B cell (primary cell): ENCODE data around the gene RASSF1. TPM values are rescaled to one million over a fixed set of nuclear protein-coding genes. Genes with fewer than 3 reads are reported as not detected.

Experiments used
- ATAC-seq: fragments of 200-7000 bp; cut with Tn5 transposase; one replicate; pipeline ENCODE4 v1.10.0; 2021; ENCODE audit warnings: low read depth, mild to moderate bottlenecking, moderate number of reproducible peaks, moderate library complexity
- CTCF ChIA-PET: fragments of 350-600 bp; sonication (Branson Sonifier 250); formaldehyde crosslinking; loops from one replicate; lab custom pipeline; 2021; ENCODE audit warnings: antibody characterized with exemption, inconsistent platforms; lab: Charles Lee
- POLR2A ChIA-PET: fragments of 350-600 bp; sonication (Branson Sonifier 250); formaldehyde crosslinking; loops from one replicate; lab custom pipeline; 2021; ENCODE audit warnings: antibody characterized with exemption; lab: Charles Lee
- DNase-seq: peaks from one replicate; pipeline ENCODE4 v3.0.0; 2013
- H2AFZ ChIP-seq: 2 replicates; pipeline ENCODE4 v1.6.1; 2012; ENCODE audit warnings: mild to moderate bottlenecking, low read depth, low read length; ENCODE audit not compliant: insufficient read depth, poor library complexity, severe bottlenecking
- H3K27ac ChIP-seq, 2 donors: 1 replicate in 1 of 2; 2 replicates in 1 of 2; pipeline ENCODE4 v1.5.1; 2012 to 2013; ENCODE audit warnings: low read length in 2 of 2, mild to moderate bottlenecking in 2 of 2, moderate library complexity in 1 of 2
- H3K27me3 ChIP-seq, 4 experiments: fragments of 200-600 bp in 1 of 4; sonication (generic) in 1 of 4; replicated peaks in 1 of 4; 1 replicate in 2 of 4; 2 replicates in 2 of 4; pipeline versions ENCODE4 v1.6.1 to v1.7.0; 2013 to 2016; ENCODE audit warnings: low read length in 3 of 4, mild to moderate bottlenecking in 2 of 4, mixed read lengths in 1 of 4, moderate library complexity in 1 of 4; ENCODE audit not compliant: insufficient read depth in 4 of 4, control insufficient read depth in 3 of 4; ENCODE audit errors: control extremely low read depth in 1 of 4
- H3K36me3 ChIP-seq, 2 experiments: replicated peaks in 1 of 2; 1 replicate in 1 of 2; 2 replicates in 1 of 2; pipeline versions ENCODE4 v1.6.1 to v1.7.1; 2013; ENCODE audit warnings: low read length in 1 of 2; ENCODE audit not compliant: insufficient read depth in 2 of 2, control insufficient read depth in 1 of 2; ENCODE audit errors: control extremely low read depth in 1 of 2, extremely low read depth in 1 of 2
- H3K4me1 ChIP-seq, 2 donors: fragments of 200-600 bp in 1 of 2; sonication (generic) in 1 of 2; 1 replicate in 1 of 2; 2 replicates in 1 of 2; pipeline versions ENCODE4 v1.5.1 to v1.6.1; 2013 to 2017; ENCODE audit warnings: low read length in 2 of 2; ENCODE audit not compliant: control insufficient read depth in 2 of 2, insufficient read depth in 2 of 2
- H3K4me2 ChIP-seq: replicated peaks from 2 replicates; pipeline ENCODE3; 2012; ENCODE audit warnings: mild to moderate bottlenecking, low read depth, low read length; ENCODE audit not compliant: poor library complexity, severe bottlenecking
- H3K4me3 ChIP-seq, 5 experiments: fragments of 200-600 bp in 1 of 5; sonication (generic) in 1 of 5; 1 replicate in 3 of 5; 2 replicates in 2 of 5; pipeline versions ENCODE4 v1.5.1 to v1.7.0; 2011 to 2016; ENCODE audit warnings: low read length in 4 of 5, mild to moderate bottlenecking in 4 of 5, low read depth in 2 of 5, control low read depth in 1 of 5, moderate library complexity in 1 of 5; ENCODE audit not compliant: insufficient read depth in 1 of 5; ENCODE audit errors: control extremely low read depth in 1 of 5, extremely low read depth in 1 of 5
- H3K79me2 ChIP-seq: fragments of 200-600 bp; sonication (generic); one replicate; pipeline ENCODE4 v1.6.0; 2016; ENCODE audit warnings: low read length; ENCODE audit not compliant: control insufficient read depth, insufficient read depth
- H3K9ac ChIP-seq: fragments of 200-600 bp; sonication (generic); 2 replicates; pipeline ENCODE4 v1.6.1; 2017; ENCODE audit warnings: mild to moderate bottlenecking, low read length, moderate library complexity
- H3K9me3 ChIP-seq, 3 donors: one replicate each; pipeline versions ENCODE4 v1.6.1 to v1.7.1; 2013; ENCODE audit warnings: low read length in 2 of 3; ENCODE audit not compliant: control insufficient read depth in 2 of 3, insufficient read depth in 1 of 3; ENCODE audit errors: control extremely low read depth in 1 of 3
- H4K20me1 ChIP-seq: 2 replicates; pipeline ENCODE4 v1.6.0; 2012; ENCODE audit warnings: mild to moderate bottlenecking, low read length; ENCODE audit not compliant: insufficient read depth, control insufficient read depth, poor library complexity, severe bottlenecking
- H3K27ac Mint-ChIP-seq: one replicate; pipeline ENCODE4 v1.8.0; 2021; ENCODE audit warnings: mixed read lengths
- H3K27me3 Mint-ChIP-seq: one replicate; pipeline ENCODE4 v1.8.0; 2021; ENCODE audit warnings: mixed read lengths
- H3K4me1 Mint-ChIP-seq: one replicate; pipeline ENCODE4 v1.8.0; 2021; ENCODE audit warnings: mixed read lengths
- H3K4me3 Mint-ChIP-seq: one replicate; pipeline ENCODE4 v1.8.0; 2021; ENCODE audit warnings: mixed read lengths
- H3K9me3 Mint-ChIP-seq: one replicate; pipeline ENCODE4 v1.8.0; 2022; ENCODE audit warnings: mixed read lengths; ENCODE audit not compliant: insufficient read depth
- EZH2 ChIP-seq: IDR thresholded peaks from 2 replicates; pipeline ENCODE4 v1.6.1; 2012; ENCODE audit warnings: borderline replicate concordance, low read depth, mild to moderate bottlenecking, moderate library complexity, low read length; ENCODE audit not compliant: insufficient read depth, poor library complexity, severe bottlenecking
- WGBS: methylation state at CpG from one replicate; pipeline ENCODE4 v1.1.5; 2013; ENCODE audit warnings: missing lambda C conversion rate; ENCODE audit not compliant: insufficient coverage; 5-methylcytosine and 5-hydroxymethylcytosine counted together
- intact Hi-C: fragments of 100-400 bp; cut with micrococcal nuclease; formaldehyde crosslinking; loops from one replicate; pipeline ENCODE4 v1.10.0; 2022
- polyA plus RNA-seq: library from polyadenylated mRNA; depleted of rRNA; stranded (reverse); fragments of >200 nt; gene quantifications from 2 replicates; pipeline ENCODE4 v1.2.3, GENCODE V29; 2012
- total RNA-seq, 2 donors: library from RNA; stranded (reverse); fragments of 120-200 nt in 1 of 2; gene quantifications; 1 replicate in 1 of 2; 2 replicates in 1 of 2; pipeline versions ENCODE4 v1.2.3 to v1.2.4, GENCODE V29; 2013 to 2022
- TF ChIP-seq, protein P1 (sequence below): fragments of 200-600 bp; IDR thresholded peaks from one replicate; pipeline ENCODE4 v1.8.0; 2022; ENCODE audit warnings: antibody characterized with exemption, mild to moderate bottlenecking

The RASSF1 gene
- total and polyA plus RNA-seq, 2 donors (not counting 1 experiment from before 2014, with no cell fraction given), result 121 to 223 TPM

DNA sequence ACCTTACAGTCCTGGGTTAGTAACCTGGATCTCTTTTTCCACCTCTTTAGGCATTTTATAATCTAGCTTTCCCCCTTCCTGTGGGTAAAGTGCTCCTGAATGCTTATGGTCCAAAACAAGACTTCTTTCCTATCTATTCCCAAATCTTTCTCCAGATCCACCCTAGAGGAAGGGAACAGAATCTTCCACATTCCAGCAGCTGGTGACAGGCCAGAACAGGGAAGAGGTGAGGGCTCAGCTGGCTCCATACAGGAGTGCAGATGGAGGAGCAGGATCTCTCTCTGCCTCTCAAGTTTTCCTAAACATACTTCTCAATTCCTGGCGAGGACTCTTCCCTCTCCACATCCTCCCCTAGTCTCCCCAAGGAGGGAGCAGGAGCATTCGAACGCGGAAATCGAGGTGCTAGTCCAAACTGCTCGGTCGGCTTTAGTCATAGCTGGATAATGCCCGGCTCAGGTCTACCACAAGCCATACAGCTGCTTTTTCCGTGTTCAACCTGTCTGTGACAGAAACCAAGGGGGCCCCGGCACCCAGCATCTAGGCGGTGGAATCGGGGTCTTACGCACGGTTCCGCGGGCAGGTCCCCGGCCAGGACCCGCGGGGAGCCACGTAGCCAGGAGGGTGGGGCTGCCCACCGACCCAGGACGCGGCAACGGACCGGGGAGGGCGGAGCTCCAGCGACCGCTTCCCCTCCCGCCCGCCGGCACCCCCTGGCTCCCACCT, 4.0 kb downstream of the RASSF1 start:
- peak overlapping the region; percentile 90 for H3K4me2 ChIP-seq
- TF ChIP-seq, protein P1, sequence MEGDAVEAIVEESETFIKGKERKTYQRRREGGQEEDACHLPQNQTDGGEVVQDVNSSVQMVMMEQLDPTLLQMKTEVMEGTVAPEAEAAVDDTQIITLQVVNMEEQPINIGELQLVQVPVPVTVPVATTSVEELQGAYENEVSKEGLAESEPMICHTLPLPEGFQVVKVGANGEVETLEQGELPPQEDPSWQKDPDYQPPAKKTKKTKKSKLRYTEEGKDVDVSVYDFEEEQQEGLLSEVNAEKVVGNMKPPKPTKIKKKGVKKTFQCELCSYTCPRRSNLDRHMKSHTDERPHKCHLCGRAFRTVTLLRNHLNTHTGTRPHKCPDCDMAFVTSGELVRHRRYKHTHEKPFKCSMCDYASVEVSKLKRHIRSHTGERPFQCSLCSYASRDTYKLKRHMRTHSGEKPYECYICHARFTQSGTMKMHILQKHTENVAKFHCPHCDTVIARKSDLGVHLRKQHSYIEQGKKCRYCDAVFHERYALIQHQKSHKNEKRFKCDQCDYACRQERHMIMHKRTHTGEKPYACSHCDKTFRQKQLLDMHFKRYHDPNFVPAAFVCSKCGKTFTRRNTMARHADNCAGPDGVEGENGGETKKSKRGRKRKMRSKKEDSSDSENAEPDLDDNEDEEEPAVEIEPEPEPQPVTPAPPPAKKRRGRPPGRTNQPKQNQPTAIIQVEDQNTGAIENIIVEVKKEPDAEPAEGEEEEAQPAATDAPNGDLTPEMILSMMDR, result no peak
- TF ChIP-seq EZH2, result no peak
- H3K4me3 ChIP-seq, result peak overlapping the region; percentile 39 to 86 (median 68)
- intact Hi-C loops, result loop anchor here (1.0 to 5.0 kb wide), 8 partner anchors 8 to 99 kb away; partner anchors contain the start of genes CYB561D2, GNAI2, HYAL3 and NAA80
- Mint-ChIP-seq H3K9me3 (no peaks in the 10 kb centered on the region), H3K4me1 (peaks cover 55% of the 10 kb centered on the region), H3K27ac (peak overlapping the region; percentile 99), H3K27me3 (no peaks in the 10 kb centered on the region), H3K4me3 (peak overlapping the region; percentile 96)
- H3K79me2 ChIP-seq, result peaks cover 73% of the 10 kb centered on the region
- peak; percentile 28 for ATAC-seq
- H3K9me3 ChIP-seq, result no peaks in the 10 kb centered on the region
- peaks cover 0 to 26% of the 10 kb centered on the region in 2 experiments for H3K36me3 ChIP-seq
- no peak for DNase-seq
- ChIA-PET POLR2A (interaction anchor here (0.6 to 6.1 kb wide), 16 partner anchors 7 to 1818 kb away, joined by 3 to 96 read pairs (median 7); partner anchors contain the start of genes ABHD14B, C3orf18, CYB561D2 and HEMK1), CTCF (interaction anchor here (0.7 to 3.9 kb wide), 16 partner anchors 9 to 206 kb away, joined by 3 to 37 read pairs (median 4); partner anchors contain the start of genes CYB561D2, HYAL2, HYAL3 and IFRD2)
- H3K27me3 ChIP-seq, result no peaks in the 10 kb centered on the region
- peaks cover 36 to 70% of the 10 kb centered on the region in 2 donors for H3K4me1 ChIP-seq
- peaks cover 38% of the 10 kb centered on the region for H4K20me1 ChIP-seq
- peak overlapping the region; percentile 74 for H2AFZ ChIP-seq
- peak overlapping the region; percentile 89 for H3K9ac ChIP-seq
- peak overlapping the region; percentile 97 to 98 for H3K27ac ChIP-seq
- WGBS, result 3% methylated on average over 31 of the region's 31 CpGs
